GM23338 (cell line): ENCODE results near the gene EGLN3.

Experiments used
- CREB1 ChIP-seq: fragments of 250-450 bp; sonication (Bioruptor Pico); IDR thresholded peaks from 2 replicates; pipeline ENCODE4 v1.5.0; 2020; ENCODE audit warnings: low read depth, mild to moderate bottlenecking, moderate library complexity
- CTCF ChIP-seq, 2 experiments: fragments of 200-600 bp in 1 of 2; sonication (generic) in 1 of 2; conservative IDR thresholded peaks; 2 replicates each; pipeline versions ENCODE4 v1.5.1 to v1.6.1; 2016 to 2017; ENCODE audit warnings: antibody characterized with exemption in 2 of 2, low read depth in 2 of 2, mild to moderate bottlenecking in 2 of 2, moderate library complexity in 1 of 2
- ETS1 ChIP-seq: IDR thresholded peaks from 2 replicates; pipeline ENCODE4 v1.6.1; 2016; ENCODE audit warnings: antibody characterized with exemption
- EZH2 ChIP-seq: fragments of 200-600 bp; sonication (generic); IDR thresholded peaks from one replicate; pipeline ENCODE4 v1.8.0; 2017; ENCODE audit warnings: antibody characterized with exemption, mild to moderate bottlenecking, low read depth; ENCODE audit not compliant: unreplicated experiment
- EZH2phosphoT487 ChIP-seq: fragments of 200-600 bp; sonication (generic); IDR thresholded peaks from one replicate; pipeline ENCODE4 v1.8.1; 2018; ENCODE audit warnings: antibody characterized with exemption; ENCODE audit not compliant: unreplicated experiment
- JUNB ChIP-seq: IDR thresholded peaks from one replicate; pipeline ENCODE4 v1.6.1; 2016; ENCODE audit warnings: antibody characterized with exemption; ENCODE audit not compliant: unreplicated experiment
- POLR2AphosphoS5 ChIP-seq: IDR thresholded peaks from 2 replicates; pipeline ENCODE4 v1.6.1; 2016; ENCODE audit warnings: antibody characterized with exemption, low read depth
- ZNF331 ChIP-seq: fragments of 250-450 bp; sonication (Bioruptor Pico); IDR thresholded peaks from 2 replicates; pipeline ENCODE4 v1.5.0; 2020; ENCODE audit warnings: low read depth, mild to moderate bottlenecking, moderate library complexity

DNA sequence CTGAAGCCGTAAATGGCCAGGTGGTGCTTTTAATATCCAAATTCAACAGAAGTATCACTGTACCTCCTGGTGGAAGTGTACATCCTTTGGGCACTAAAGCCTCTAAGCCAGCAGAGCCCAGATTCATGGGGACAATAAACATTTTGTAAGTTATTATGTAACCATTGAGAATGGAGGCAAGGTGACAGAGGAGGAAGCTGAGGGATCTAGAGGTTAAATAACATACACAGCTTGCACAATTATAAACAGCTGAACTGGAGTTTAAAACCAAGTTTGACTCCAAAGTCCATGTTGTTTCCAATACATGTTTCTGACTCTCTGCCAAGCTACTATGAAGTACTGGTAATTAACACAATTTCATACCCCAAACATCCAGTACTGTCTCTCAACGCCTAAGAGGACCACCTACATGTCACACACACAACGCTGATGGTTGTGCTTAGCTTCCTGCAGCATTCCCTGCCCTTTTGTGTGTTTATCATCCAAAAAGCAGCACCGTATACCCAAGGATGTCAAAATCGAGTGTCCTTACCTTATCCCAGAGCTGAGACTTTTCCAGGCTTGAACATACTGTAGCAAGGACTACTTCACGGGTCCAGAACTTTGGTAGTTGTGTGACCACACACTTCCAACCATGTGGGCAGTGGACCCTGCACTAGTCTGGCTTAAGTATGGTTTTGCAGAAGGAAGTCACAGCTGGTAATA lies 41.3 kb downstream of the EGLN3 start:
- TF ChIP-seq CTCF (conservative IDR thresholded peaks at IDR 0.05; ENCODE audit: low read depth in 2 of 2), result no peak
- TF ChIP-seq EZH2phosphoT487, result no peak
- TF ChIP-seq EZH2, result no peak
- no peak for TF ChIP-seq CREB1 (CRISPR knock-in tag)
- no peak for TF ChIP-seq JUNB
- TF ChIP-seq ZNF331 (CRISPR knock-in tag), result no peak
- no peak for TF ChIP-seq ETS1
- TF ChIP-seq POLR2AphosphoS5, result no peak
